Fibroblast of lung (primary cell): Measurements from ENCODE around the gene ANO3. TPM values are rescaled to one million over a fixed set of nuclear protein-coding genes. Genes with fewer than 3 reads are reported as not detected.

ENCODE experiments used
- DNase-seq, 2 donors: peaks; one replicate each; pipeline versions ENCODE4 v3.0.0 to v3.0.0-alpha.2; 2010; ENCODE audit warnings: low read depth in 2 of 2
- H2AFZ ChIP-seq: 2 replicates; pipeline ENCODE4 v1.5.1; 2012; ENCODE audit warnings: low read length, control low read depth, inconsistent platforms
- H3K27ac ChIP-seq: 2 replicates; pipeline ENCODE4 v1.5.1; 2011; ENCODE audit warnings: low read length, control low read depth; ENCODE audit not compliant: insufficient read depth
- H3K27me3 ChIP-seq: 2 replicates; pipeline ENCODE4 v1.5.1; 2011; ENCODE audit warnings: mild to moderate bottlenecking, low read length; ENCODE audit not compliant: control insufficient read depth, insufficient read depth
- H3K36me3 ChIP-seq: 2 replicates; pipeline ENCODE4 v1.5.1; 2011; ENCODE audit warnings: low read length; ENCODE audit not compliant: control insufficient read depth, insufficient read depth
- H3K4me1 ChIP-seq: 2 replicates; pipeline ENCODE4 v1.5.1; 2011; ENCODE audit warnings: low read length; ENCODE audit not compliant: control insufficient read depth, insufficient read depth; ENCODE audit errors: extremely low read depth
- H3K4me2 ChIP-seq: 2 replicates; pipeline ENCODE4 v1.5.1; 2011; ENCODE audit warnings: low read length, control low read depth; ENCODE audit not compliant: insufficient read depth; ENCODE audit errors: extremely low read depth
- H3K4me3 ChIP-seq, 4 experiments: fragments of 200-600 bp in 1 of 4; sonication (generic) in 1 of 4; replicated peaks in 1 of 4; 2 replicates each; pipeline ENCODE4 v1.5.1; 2011 to 2016; ENCODE audit warnings: low read length in 4 of 4, low read depth in 3 of 4, mild to moderate bottlenecking in 3 of 4, control low read depth in 2 of 4, inconsistent platforms in 1 of 4, mixed read lengths in 1 of 4; ENCODE audit not compliant: insufficient read depth in 1 of 4; ENCODE audit errors: control extremely low read depth in 1 of 4
- H3K79me2 ChIP-seq: 2 replicates; pipeline ENCODE4 v1.5.1; 2012; ENCODE audit warnings: mild to moderate bottlenecking, low read length, inconsistent platforms; ENCODE audit not compliant: control insufficient read depth, insufficient read depth
- H3K9ac ChIP-seq: 2 replicates; pipeline ENCODE4 v1.5.1; 2011; ENCODE audit warnings: mild to moderate bottlenecking, low read length, control low read depth; ENCODE audit not compliant: insufficient read depth
- H3K9me3 ChIP-seq: 2 replicates; pipeline ENCODE4 v1.5.1; 2012; ENCODE audit warnings: low read depth, low read length; ENCODE audit not compliant: control insufficient read depth, insufficient read depth
- H4K20me1 ChIP-seq: 2 replicates; pipeline ENCODE4 v1.5.1; 2011; ENCODE audit warnings: low read length; ENCODE audit not compliant: control insufficient read depth, insufficient read depth; ENCODE audit errors: extremely low read depth
- EZH2 ChIP-seq: IDR thresholded peaks from 2 replicates; pipeline ENCODE4 v1.5.1; 2012; ENCODE audit warnings: low read length, control low read depth, mild to moderate bottlenecking; ENCODE audit errors: missing control alignments
- polyA plus RNA-seq, 2 donors: library from polyadenylated mRNA; depleted of rRNA in 1 of 2; stranded (reverse) in 1 of 2; unstranded in 1 of 2; fragments of >200 nt; gene quantifications; 2 replicates each; pipeline ENCODE4 v1.2.1, GENCODE V29; 2011 to 2012; ENCODE audit warnings: missing spikeins in 1 of 2
- total RNA-seq: library from RNA; depleted of rRNA; stranded (reverse); fragments of >200 nt; gene quantifications from 2 replicates; pipeline ENCODE4 v1.2.1, GENCODE V29; 2014
- TF ChIP-seq, protein P1 (sequence below), 2 donors: IDR thresholded peaks in 1 of 2; conservative IDR thresholded peaks in 1 of 2; 1 replicate in 1 of 2; 2 replicates in 1 of 2; pipeline ENCODE4 v1.5.1; 2011 to 2012; ENCODE audit warnings: low read length in 2 of 2, control low read depth in 1 of 2, inconsistent platforms in 1 of 2, low read depth in 1 of 2, mild to moderate bottlenecking in 1 of 2

Gene ANO3
- total and polyA plus RNA-seq, 2 donors (not counting 1 experiment from before 2014, with no cell fraction given): 2.2 to 5.1 TPM

DNA sequence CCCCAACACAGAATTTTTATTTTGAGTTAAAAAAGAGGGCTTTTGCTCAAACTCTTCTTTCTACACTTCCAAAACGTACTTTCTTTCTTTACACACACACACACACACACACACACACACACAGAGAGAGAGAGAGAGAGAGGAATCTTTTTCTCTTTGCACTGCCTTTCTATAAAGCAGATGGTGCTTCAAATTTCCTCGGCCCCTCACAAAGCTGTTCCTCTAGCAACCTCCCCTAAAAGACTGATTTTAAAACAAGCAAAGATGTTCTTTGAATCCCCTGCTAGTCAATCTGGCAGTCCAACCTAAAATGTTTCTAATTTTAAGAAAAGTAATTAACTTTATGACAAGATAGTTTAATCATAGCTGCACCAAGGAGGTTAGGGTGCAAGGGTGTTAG is 2.7 kb upstream of the ANO3 start:
- DNase-seq: no peak
- no peaks in the 10 kb centered on the region for H4K20me1 ChIP-seq
- no peak for TF ChIP-seq EZH2
- TF ChIP-seq, protein P1, sequence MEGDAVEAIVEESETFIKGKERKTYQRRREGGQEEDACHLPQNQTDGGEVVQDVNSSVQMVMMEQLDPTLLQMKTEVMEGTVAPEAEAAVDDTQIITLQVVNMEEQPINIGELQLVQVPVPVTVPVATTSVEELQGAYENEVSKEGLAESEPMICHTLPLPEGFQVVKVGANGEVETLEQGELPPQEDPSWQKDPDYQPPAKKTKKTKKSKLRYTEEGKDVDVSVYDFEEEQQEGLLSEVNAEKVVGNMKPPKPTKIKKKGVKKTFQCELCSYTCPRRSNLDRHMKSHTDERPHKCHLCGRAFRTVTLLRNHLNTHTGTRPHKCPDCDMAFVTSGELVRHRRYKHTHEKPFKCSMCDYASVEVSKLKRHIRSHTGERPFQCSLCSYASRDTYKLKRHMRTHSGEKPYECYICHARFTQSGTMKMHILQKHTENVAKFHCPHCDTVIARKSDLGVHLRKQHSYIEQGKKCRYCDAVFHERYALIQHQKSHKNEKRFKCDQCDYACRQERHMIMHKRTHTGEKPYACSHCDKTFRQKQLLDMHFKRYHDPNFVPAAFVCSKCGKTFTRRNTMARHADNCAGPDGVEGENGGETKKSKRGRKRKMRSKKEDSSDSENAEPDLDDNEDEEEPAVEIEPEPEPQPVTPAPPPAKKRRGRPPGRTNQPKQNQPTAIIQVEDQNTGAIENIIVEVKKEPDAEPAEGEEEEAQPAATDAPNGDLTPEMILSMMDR (conservative IDR thresholded peaks at IDR 0.05 in 1 of 2, IDR thresholded peaks at IDR 0.05 in 1 of 2; ENCODE audit: low read depth in 1 of 2, low read length in 2 of 2): no peak
- peaks cover 7% of the 10 kb centered on the region for H3K27me3 ChIP-seq
- H3K36me3 ChIP-seq: no peaks in the 10 kb centered on the region
- no peak overlapping the region for H3K9ac ChIP-seq
- no peak overlapping the region for H3K4me3 ChIP-seq
- H3K9me3 ChIP-seq: no peaks in the 10 kb centered on the region
- H3K4me2 ChIP-seq: no peak overlapping the region
- no peaks in the 10 kb centered on the region for H3K79me2 ChIP-seq
- H3K4me1 ChIP-seq: no peaks in the 10 kb centered on the region
- no peak overlapping the region for H2AFZ ChIP-seq
- no peak overlapping the region for H3K27ac ChIP-seq

DNA sequence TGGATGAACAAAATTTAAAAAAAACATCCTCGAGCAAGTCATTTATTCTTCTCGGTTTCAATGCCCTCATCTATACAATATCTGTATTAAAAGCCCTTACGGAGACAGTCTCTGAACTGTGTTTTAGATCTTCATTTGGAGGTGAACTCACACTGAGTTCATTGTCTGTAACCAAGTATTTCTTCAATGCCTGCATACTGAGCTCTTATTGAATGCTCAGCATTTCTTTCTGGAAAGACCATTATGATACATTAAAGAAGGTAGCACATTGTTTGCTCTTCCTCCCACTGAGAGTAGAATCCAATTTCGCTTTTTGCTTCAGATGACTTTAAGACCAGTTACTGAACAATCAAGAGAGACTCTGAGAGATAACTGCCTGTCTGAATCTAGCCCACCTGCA is 1.7 kb upstream of the ANO3 start:
- DNase-seq: no peak
- no peak overlapping the region for H3K4me2 ChIP-seq
- H2AFZ ChIP-seq: no peak overlapping the region
- H3K4me1 ChIP-seq: no peaks in the 10 kb centered on the region
- no peak overlapping the region for H3K27ac ChIP-seq
- no peaks in the 10 kb centered on the region for H4K20me1 ChIP-seq
- H3K36me3 ChIP-seq: no peaks in the 10 kb centered on the region
- no peaks in the 10 kb centered on the region for H3K79me2 ChIP-seq
- no peak overlapping the region for H3K4me3 ChIP-seq
- TF ChIP-seq, protein P1 (conservative IDR thresholded peaks at IDR 0.05 in 1 of 2, IDR thresholded peaks at IDR 0.05 in 1 of 2; ENCODE audit: low read depth in 1 of 2, low read length in 2 of 2): no peak
- no peak for TF ChIP-seq EZH2
- no peaks in the 10 kb centered on the region for H3K9me3 ChIP-seq
- H3K27me3 ChIP-seq: peaks cover 7% of the 10 kb centered on the region
- H3K9ac ChIP-seq: no peak overlapping the region

DNA sequence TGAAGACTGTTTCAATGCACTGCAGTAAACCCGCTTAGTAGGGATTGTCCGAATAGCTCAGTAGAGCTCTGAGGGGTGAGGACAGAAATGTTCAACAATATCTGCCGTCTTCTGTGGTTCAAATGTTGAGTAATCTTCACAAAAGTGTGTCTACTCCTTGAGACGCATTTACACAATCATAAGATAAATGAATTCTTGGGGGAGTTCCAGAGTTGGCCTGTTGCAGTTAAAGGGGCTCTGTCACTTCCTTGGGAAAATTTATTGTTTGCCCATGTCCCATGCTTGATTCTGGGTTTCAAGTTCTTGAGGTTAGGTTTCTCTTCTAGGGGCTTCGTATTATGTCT is 614 bp downstream of the ANO3 start:
- Histone ChIP-seq H2AFZ (no peak overlapping the region), H3K36me3 (no peaks in the 10 kb centered on the region), H3K9me3 (no peaks in the 10 kb centered on the region), H3K27me3 (peaks cover 7% of the 10 kb centered on the region), H3K4me1 (no peaks in the 10 kb centered on the region), H4K20me1 (no peaks in the 10 kb centered on the region), H3K9ac (no peak overlapping the region), H3K4me2 (no peak overlapping the region), H3K4me3 (peak overlapping the region in 2 of 4 experiments; percentile 49 to 67), H3K27ac (no peak overlapping the region), H3K79me2 (no peaks in the 10 kb centered on the region)
- peak; percentile 10 to 63 for DNase-seq
- no peak for TF ChIP-seq EZH2
- TF ChIP-seq, protein P1 (conservative IDR thresholded peaks at IDR 0.05 in 1 of 2, IDR thresholded peaks at IDR 0.05 in 1 of 2; ENCODE audit: low read depth in 1 of 2, low read length in 2 of 2): no peak
